ENCODE results near the gene TP53TG5. TPM values are rescaled to one million over a fixed set of nuclear protein-coding genes. Genes with fewer than 3 reads are reported as not detected.

Gene TP53TG5
- total and polyA plus RNA-seq, 7 donors, result 0.03 to 0.36 TPM; not detected in 5

DNA sequence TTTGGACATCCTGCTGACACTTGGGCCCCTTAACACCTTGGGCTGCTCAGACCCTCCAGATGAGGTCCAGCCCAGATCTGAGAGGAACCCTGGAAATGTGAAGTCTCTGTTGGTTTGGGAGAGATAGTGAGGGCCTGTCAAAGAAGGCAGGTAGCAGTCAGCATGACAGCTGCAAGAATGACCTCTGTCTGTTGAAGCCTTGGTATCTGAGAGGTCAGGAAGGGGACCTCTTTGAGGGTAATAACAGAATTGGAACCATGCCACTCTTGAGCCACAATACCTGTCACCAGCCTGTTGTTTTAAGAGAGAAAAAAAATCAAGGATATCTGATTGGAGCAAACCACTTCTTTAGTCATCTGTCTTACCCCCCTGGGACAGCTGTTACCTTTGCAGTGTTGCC is 11.0 kb downstream of the TP53TG5 start:
- Histone ChIP-seq H3K4me1 (peaks cover 0 to 28% (median 24%) of the 10 kb centered on the region in 4 donors), H3K4me3 (no peak overlapping the region), H3K9me3 (no peaks in the 10 kb centered on the region), H3K27ac (no peak overlapping the region), H3K27me3 (no peaks in the 10 kb centered on the region), H3K36me3 (peaks cover 13 to 38% (median 22%) of the 10 kb centered on the region in 4 donors)
- DNase-seq, result no peak
- intact Hi-C loops (cut with DNase I), result loop anchor here (10.0 kb wide), 1 partner anchor 568 kb away; the partner anchor contains the start of gene PCIF1
- TF ChIP-seq, protein P1, sequence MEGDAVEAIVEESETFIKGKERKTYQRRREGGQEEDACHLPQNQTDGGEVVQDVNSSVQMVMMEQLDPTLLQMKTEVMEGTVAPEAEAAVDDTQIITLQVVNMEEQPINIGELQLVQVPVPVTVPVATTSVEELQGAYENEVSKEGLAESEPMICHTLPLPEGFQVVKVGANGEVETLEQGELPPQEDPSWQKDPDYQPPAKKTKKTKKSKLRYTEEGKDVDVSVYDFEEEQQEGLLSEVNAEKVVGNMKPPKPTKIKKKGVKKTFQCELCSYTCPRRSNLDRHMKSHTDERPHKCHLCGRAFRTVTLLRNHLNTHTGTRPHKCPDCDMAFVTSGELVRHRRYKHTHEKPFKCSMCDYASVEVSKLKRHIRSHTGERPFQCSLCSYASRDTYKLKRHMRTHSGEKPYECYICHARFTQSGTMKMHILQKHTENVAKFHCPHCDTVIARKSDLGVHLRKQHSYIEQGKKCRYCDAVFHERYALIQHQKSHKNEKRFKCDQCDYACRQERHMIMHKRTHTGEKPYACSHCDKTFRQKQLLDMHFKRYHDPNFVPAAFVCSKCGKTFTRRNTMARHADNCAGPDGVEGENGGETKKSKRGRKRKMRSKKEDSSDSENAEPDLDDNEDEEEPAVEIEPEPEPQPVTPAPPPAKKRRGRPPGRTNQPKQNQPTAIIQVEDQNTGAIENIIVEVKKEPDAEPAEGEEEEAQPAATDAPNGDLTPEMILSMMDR (IDR thresholded peaks at IDR 0.05), result no peak
- no peak for TF ChIP-seq EP300 (IDR thresholded peaks at IDR 0.05)
- TF ChIP-seq POLR2AphosphoS5 (IDR thresholded peaks at IDR 0.05), result no peak
- TF ChIP-seq POLR2A (IDR thresholded peaks at IDR 0.05), result no peak

DNA sequence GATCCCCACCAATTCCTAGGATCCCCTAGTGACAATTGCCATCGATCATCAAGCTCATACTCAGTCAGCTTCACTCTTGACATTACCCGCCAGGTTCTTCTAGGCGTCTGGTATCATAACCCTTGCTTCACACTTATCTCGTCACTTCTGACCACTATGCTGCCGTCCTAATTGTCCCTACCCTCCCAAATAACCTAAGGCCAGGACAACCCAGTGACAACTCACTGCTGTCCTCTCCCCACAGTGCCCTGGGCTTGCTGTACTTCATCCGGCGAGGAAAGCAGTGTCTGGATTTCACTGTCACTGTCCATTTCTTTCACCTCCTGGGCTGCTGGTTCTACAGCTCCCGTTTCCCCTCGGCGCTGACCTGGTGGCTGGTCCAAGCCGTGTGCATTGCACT is 11.5 kb downstream of the TP53TG5 start:
- WGBS, 2 donors, result 87 to 95% methylated on average over 11 of the region's 11 CpGs
- Histone ChIP-seq H3K4me1 (peaks cover 0 to 29% (median 25%) of the 10 kb centered on the region in 4 donors), H3K27ac (no peak overlapping the region), H3K4me3 (no peak overlapping the region), H3K27me3 (no peaks in the 10 kb centered on the region), H3K36me3 (peaks cover 13 to 38% (median 22%) of the 10 kb centered on the region in 4 donors), H3K9me3 (no peaks in the 10 kb centered on the region)
- intact Hi-C loops (cut with DNase I), result loop anchor here (10.0 kb wide), 1 partner anchor 568 kb away; the partner anchor contains the start of gene PCIF1
- TF ChIP-seq POLR2AphosphoS5 (IDR thresholded peaks at IDR 0.05), result no peak
- TF ChIP-seq, protein P1 (IDR thresholded peaks at IDR 0.05), result no peak
- no peak for TF ChIP-seq POLR2A (IDR thresholded peaks at IDR 0.05)
- TF ChIP-seq EP300 (IDR thresholded peaks at IDR 0.05), result no peak
- DNase-seq, result peak; percentile 47

DNA sequence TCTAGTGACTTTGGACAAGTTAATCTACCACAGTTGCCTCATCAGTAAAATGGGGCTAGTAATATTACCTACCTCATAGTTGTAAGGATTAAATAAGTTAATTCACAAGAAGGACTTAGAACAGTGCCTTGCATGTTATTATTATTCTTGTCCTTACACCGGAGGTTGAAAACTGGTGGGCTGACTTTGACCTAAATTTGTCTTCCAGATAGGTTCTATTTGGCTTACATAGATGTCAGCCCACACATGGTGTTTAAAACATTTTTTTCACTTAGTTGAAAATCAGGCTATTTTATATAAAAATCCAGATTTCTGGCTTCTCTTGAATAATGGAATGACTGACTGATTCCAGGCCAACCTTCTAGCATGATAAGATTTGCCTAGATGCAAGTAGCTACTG is 11.9 kb downstream of the TP53TG5 start:
- 91 to 100% methylated on average over 1 of the region's 1 CpG for WGBS, 2 donors
- intact Hi-C loops (cut with DNase I), result loop anchor here (10.0 kb wide), 1 partner anchor 569 kb away; the partner anchor contains the start of gene PCIF1
- no peak for DNase-seq
- Histone ChIP-seq H3K4me3 (no peak overlapping the region), H3K36me3 (peaks cover 13 to 38% (median 22%) of the 10 kb centered on the region in 4 donors), H3K27me3 (no peaks in the 10 kb centered on the region), H3K9me3 (no peaks in the 10 kb centered on the region), H3K27ac (peak overlapping the region in 2 of 4 donors; percentile 46 to 96), H3K4me1 (peaks cover 0 to 29% (median 25%) of the 10 kb centered on the region in 4 donors)
- TF ChIP-seq, protein P1 (IDR thresholded peaks at IDR 0.05), result no peak
- TF ChIP-seq EP300 (IDR thresholded peaks at IDR 0.05) (no peak), POLR2AphosphoS5 (IDR thresholded peaks at IDR 0.05) (no peak), POLR2A (IDR thresholded peaks at IDR 0.05) (no peak)

DNA sequence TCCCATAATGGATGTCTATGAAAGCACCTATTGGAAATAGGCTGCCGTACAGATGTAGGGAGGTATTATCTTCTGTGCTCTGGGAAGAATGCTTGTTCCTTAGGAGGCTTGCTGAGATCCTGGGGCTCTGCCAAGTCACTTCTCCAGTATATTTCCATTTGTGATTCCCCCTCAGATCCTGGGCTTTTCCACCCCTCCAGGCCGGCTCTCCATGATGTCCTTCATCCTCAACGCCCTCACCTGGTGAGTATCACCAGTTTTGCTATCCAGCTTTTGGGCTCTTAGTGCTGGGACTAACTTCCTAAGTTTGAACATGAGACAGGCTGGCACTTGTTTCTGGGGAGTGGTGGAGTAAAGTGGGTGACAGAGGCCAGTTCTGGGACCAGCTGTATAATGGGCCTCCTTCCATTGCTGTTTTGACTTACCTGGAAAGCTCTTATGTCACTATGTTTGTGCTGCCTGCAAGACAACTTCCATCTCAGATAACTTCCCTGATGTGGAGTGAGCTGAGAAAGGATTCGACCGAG is 12.6 kb downstream of the TP53TG5 start:
- WGBS, 2 donors, result 95 to 97% methylated on average over 5 of the region's 5 CpGs
- intact Hi-C loops (cut with DNase I), result loop anchor here (10.0 kb wide), 1 partner anchor 569 kb away; the partner anchor contains the start of gene PCIF1

More for the DNA sequence above, 12.6 kb downstream of the TP53TG5 start:
- Histone ChIP-seq H3K9me3 (no peaks in the 10 kb centered on the region), H3K4me1 (peaks cover 0 to 32% (median 29%) of the 10 kb centered on the region in 4 donors), H3K36me3 (peaks cover 13 to 38% (median 22%) of the 10 kb centered on the region in 4 donors), H3K27me3 (no peaks in the 10 kb centered on the region), H3K27ac (peak overlapping the region in 3 of 4 donors; percentile 26 to 96 (median 46)), H3K4me3 (no peak overlapping the region)
- TF ChIP-seq, protein P1 (IDR thresholded peaks at IDR 0.05), result no peak
- TF ChIP-seq POLR2AphosphoS5 (IDR thresholded peaks at IDR 0.05) (no peak), POLR2A (IDR thresholded peaks at IDR 0.05) (no peak), EP300 (IDR thresholded peaks at IDR 0.05) (no peak)
- peak; percentile 59 for DNase-seq

Data from sigmoid colon (tissue), 7 donors.